HK-2 (cell line): Measurements from ENCODE around the gene WNT3A.

ENCODE experiments used
- DNase-seq: peaks from one replicate; pipeline ENCODE4 v3.0.0-alpha.2; 2018; ENCODE audit not compliant: unreplicated experiment

The WNT3A gene

DNA sequence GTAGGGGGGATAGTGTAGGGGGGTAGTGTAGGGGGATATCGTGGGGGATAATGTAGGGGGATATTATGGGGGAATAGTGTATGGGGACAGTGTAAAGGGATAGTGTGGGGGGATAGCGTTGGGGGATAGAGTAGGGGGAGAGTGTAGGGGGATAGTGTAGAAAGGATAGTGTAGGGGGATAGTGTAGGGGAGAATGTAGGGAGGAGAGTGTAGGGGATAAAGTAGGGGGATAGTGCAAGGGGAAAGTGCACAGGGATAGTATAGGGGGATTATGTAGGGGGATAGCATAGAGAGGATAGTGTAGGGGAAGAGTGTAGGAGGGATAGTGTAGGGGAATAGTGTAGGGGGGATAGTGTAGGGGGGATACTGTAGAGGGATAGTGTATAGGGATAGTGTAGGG, 63.4 kb downstream of the WNT3A start:
- DNase-seq, result no peak

GRCh38 chr1:228070851-228071250, 64.1 kb downstream of the WNT3A start:
- DNase-seq, result no peak

DNA sequence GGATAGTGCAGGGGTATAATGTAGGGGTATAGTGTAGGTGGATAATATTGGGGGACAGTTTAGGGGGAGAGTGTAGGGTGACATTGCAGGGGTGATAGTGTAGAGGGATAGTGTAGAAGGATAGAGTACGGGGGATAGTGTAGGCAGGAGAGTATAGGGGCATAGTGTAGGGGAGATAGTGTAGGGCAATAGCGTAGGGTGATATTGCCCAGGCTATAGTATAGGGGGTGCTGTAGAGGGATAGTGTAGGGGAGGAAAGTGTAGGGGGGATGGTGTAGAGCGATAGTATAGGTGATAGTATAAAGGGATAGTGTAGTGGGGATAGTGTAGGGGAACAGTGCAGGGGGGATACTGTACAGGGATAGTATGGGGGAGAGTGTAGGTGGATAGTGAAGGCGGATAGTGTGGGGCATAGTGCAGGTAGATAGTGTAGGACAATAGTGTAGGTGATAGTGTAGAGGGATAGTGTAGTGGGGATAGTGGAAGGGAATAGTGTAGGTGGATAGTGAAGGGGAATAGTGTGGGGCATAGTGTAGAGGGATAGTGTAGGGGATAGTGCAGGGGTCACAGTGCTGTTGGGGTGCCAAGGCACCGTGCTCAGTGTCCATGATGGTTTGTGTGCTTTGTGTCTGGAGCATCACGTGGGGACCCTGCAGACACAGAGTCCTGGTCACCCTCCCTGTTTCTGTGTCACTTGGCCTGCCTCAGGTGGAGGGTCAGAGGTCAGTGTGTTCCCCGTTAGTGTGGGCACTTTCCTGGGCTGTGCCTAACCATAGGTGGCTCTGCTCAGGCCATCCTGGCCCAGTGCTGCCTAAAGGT, 65.2 kb downstream of the WNT3A start:
- DNase-seq, result no peak

DNA sequence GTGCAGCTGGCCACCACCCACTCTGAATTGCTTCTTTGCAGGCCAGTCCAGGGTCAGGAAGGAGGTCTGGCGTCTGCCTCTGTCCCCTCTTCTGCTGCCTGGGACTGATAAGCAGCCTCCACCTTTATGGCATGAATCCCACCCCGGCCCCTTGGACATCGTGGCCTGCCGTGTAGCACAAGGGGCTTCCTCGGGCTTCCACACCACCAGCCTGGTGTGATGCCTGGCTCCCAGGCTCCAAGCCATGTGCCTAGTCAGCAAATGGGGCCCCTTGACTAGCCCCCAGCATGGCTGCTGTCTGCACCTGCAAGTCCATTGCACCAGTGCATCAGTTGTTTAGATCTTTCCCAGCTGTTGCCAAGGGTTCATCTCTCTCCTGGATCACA, 65.9 kb downstream of the WNT3A start:
- DNase-seq, result no peak

DNA sequence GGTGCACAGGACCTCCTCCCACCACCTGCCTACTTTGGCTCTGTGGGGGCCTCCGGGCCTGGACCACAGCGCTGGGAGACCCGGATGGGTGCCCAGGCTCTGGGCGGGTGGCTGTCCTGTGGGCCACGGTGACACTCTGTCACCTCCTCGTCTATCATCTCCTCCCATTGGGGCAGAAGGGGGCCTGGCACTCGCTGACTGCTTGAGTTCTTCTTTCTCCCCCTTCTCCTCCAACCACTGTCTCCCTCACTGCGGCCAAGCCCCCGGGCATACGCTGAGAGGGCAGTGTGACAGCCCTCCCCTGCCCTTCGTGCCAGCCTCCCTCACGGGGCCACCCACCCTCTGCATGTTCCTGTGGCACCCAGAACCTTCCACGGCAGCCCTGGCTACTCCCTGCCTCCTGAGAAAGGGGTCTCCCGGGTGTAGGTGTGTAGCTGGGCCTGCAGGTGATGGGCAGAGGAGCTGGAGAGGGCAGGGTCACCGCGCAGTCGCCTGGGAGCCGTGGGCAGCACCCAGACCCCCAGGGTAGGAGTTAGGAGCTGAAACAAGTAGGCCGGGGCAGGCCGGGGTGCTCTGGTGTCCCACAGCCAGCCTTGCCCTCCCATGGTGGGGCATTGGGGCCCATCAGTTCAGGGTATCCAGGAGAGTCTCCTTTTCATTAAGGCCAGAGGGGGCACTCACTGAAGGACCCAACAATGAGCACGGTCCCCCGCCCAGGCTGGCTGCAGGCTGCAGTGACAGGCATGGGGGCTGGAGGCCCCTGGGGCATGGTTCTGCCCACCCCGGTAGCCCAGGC, 66.5 kb downstream of the WNT3A start:
- no peak for DNase-seq

- no peak for DNase-seq
Observed at GRCh38 chr1:228073857-228074545, 67.2 kb downstream of the WNT3A start.

DNA sequence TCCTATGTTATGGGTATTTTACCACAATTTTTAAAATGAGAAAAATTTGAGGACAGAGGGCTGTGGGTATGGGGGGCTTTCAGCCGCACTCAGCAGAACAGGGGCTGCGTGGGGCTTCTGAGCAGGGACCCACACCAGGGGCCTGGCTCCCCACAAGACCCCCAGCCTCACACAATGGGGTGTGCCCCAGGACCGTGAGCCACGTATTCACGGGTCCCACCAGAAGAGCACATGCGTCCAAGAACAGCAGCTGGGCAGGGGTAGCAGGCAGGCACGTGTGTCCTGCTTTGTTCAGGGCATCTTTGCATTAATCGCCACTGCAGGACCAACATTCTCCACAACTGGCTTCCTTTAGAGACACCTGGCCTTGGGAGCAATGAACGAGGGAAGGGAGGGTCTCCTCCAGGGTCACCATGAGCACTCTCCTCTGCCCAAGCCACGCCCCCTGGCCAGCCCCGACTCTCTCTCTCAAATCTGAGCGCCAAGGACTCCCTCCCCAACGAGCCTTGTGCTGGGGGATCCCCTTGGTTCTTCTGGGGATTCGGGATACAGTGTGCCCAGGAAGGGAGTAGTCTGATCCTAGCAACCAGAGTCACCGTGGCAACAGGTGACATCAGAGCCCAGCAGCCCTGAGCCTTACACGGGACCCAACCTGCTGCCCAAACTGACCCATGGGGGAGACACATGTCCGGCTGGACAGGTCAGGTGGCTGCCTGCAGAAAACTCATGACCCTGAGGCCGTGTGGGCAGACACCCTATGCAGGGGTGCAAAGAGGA, 68.3 kb downstream of the WNT3A start:
- no peak for DNase-seq

DNA sequence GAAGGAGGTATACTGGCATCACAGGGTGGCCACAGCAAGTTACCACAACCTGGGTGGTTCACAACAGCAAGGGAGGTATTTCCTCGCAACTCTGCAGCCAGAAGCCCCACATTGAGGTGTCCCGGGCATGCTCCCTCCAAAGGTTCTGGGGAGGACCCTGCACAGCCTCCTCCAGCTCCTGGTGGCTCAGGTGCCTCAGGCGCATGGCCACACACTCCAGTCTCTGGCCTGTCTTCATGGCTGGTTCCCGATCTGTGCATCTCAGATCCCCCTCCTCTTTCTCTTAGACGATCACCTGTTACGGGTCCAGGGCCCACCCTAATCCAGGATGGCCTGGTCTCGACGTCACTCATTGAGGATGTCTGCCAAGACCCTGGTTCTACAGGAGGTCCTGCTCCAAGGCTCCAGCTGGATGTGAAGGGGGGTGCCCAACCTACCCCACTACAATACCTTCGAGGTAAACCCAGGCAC, 69.0 kb downstream of the WNT3A start:
- DNase-seq, result no peak

- no peak for DNase-seq
Observed at GRCh38 chr1:228076796-228077430, 70.1 kb downstream of the WNT3A start.

- DNase-seq, result no peak
Observed at GRCh38 chr1:228077565-228078330, 71.0 kb downstream of the WNT3A start.

DNA sequence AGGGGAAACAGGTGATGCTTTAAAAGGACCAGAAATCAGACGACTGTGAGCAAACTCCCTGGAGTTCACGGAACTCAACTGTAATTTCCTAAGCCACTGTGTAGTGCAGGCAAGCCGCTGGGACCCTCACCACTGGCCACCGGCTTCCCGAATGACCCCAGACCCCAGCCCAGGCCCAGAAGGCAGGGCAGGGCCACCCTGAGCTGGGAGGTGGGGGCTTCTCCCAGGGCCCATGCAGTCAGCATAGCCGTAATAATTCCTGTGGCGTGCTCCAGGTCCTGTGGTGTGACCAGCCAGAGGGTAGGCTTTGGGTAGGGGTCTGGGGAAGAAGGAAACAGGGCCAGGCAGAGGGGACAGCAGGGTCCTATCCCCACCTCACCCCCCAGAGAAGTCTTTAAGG, 72.2 kb downstream of the WNT3A start:
- no peak for DNase-seq

GRCh38 chr1:228079601-228080263, 72.9 kb downstream of the WNT3A start:
- DNase-seq, result no peak

DNA sequence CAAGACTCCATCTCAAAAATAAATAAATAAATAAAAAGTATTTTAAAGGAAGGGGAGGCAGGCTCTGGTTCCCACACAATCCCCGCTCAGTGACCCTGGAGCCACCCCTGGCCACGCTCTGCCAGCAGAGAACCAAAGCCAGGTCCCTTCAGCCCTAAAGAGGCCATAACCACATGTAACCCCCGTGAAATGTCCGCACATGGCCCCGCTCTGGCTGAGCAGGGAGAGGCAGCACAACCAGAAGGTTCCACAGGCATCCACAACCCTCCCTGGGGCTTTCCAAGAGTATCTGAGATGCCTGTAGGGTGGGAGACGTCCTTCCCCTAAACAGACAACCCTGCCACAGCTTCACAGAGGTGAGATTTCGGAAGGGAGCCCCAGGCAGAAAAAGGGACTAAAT, 74.3 kb downstream of the WNT3A start:
- no peak for DNase-seq

DNA sequence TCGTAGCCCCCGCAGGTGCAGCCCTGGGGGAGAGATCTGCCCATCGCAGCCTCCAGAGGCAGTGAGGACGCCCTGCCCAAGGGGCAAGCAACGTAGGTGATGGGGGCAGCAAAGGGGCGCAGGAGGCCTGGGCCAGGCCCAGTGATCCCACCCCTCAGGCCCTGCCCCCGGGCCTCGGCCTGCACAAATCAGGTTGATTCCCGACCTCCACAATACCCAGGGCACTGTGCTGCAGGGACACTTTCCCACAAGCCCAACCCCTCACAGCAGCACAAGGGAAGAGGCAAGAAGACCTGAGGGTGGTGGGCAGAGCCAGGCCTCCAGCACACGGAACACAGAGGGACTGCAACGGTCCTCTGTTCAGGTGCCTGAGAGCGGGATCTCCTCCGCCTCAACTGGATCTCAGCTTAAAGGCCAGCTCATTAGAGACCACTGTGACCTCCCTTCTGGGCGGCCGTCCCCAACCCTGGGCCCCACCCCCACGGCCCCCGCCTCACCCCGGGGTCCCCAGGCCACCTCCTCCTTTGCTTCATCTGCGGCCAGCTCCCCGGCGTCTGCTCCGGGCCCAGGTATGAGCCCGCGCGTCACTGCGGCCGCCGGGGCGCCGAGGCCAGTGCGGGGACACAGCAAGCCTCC, 74.9 kb downstream of the WNT3A start:
- no peak for DNase-seq

- DNase-seq, result peak; percentile 96
Observed at GRCh38 chr1:228082214-228082917, 75.6 kb downstream of the WNT3A start, which contains the start of gene ARF1. Gene ARF1, plus strand, starts transcription at chr1:228082708. Its CDS starts 14,407 bp downstream, at chr1:228097115.

DNA sequence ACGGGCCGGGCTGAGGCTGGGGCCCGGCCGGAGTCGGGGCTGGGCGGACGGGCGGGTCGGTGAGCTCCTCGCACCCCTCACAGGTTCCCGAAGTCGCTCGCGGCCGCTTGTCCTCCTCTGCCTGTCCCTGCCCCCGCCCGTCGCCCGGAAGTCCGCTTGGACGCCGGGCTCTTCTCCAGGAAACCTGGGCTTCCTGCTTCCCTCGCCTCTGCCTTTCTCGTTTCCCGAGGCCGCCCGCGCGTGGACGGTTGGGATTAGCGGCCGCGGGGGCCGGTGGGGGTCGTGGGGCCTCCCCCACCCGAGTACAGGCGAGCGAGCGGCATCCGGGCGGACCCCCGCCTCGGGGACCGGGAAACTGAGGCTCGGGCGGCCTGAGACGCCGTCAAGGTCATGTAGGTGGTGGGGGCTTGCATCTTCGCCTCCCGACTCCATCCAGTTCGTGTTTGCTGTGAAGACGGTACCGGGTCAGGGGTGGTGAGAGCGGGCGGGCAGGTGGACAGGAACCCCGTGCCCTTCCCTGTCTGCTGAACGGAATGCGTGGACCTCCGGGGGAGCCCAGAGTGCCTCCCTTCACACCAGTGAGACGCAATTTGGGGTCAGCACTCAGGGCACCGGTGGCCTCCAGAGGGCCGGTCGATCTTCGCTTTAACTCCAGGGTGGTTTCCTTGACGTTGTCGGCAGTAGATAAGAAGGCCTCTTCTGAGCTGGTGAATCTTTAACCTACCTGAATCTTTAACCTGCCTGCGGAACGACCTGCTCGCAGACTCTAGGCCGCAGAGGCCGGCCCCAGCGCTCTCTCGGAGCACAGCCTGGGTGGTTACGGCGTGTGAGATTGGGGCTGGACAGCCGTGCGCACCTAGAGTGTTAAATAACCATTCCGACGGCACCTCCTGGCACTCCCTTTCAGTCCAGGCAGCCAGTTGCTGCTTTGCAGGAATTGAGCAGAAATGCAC, 76.4 kb downstream of the WNT3A start:
- DNase-seq, result peak; percentile 58

DNA sequence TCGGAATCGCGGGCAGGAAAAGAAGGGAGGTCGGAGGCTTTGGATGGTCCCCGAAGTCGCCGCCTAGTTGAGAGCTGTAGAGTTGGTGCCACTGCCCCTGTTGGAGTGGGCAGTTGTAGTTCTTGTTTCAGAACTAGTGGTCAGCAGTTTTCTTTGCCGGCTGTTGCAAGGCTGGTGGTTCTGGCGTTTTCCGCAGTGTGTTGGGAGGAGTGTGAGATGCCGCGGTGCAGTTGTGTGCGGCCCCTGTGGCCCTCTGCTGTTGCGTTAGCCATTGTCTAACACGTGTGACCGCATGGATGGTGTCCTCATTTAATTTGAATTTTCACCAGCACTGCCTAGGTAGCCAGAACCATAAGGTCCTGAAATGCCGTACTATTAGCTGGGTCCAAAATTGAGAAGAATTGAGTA, 77.1 kb downstream of the WNT3A start:
- DNase-seq, result no peak
